HepG2 (cell line): ENCODE measurements around the gene B3GALT6. TPM values are rescaled to one million over a fixed set of nuclear protein-coding genes. Genes with fewer than 3 reads are reported as not detected.

Source experiments
- ATAC-seq: fragments of 200-7000 bp; cut with Tn5 transposase; 3 replicates; pipeline ENCODE4 v1.9.1; 2020; ENCODE audit warnings: mild to moderate bottlenecking, moderate library complexity
- BruUV-seq: library from RNA; stranded (reverse); fragments of 400-500 nt; replicated peaks from 2 replicates; lab custom pipeline; 2021; lab: Mats Ljungman, UMichigan
- CTCF ChIA-PET: fragments of 300-600 bp; formaldehyde crosslinking; extraction: SDS; loops from one replicate; lab custom pipeline; 2021; ENCODE audit warnings: low total read pairs, inconsistent platforms, low intra/inter-chr PET ratio; lab: Yijun Ruan, JAX
- POLR2A ChIA-PET: fragments of 350-600 bp; sonication (Branson Sonifier 250); formaldehyde crosslinking; loops from one replicate; lab custom pipeline; 2020; ENCODE audit warnings: antibody characterized with exemption, inconsistent platforms; lab: Yijun Ruan, JAX
- DNase-seq: peaks from one replicate; pipeline ENCODE4 v3.0.0-alpha.2; 2015; ENCODE audit warnings: low spot score
- FAIRE-seq: peaks from 3 replicates; lab custom pipeline; 2011; peaks lifted over from hg19 to GRCh38; lab: Jason Lieb, UNC
- H2AFZ ChIP-seq: one replicate; pipeline ENCODE4 v1.6.1; 2011; ENCODE audit warnings: low read length, inconsistent platforms
- H3K27ac ChIP-seq: fragments of 300-600 bp; 3 replicates; pipeline ENCODE4 v1.8.0; 2011; ENCODE audit warnings: mixed run types, mild to moderate bottlenecking, mixed read lengths, low read length, inconsistent platforms; ENCODE audit not compliant: insufficient read depth; ENCODE audit errors: extremely low read length
- H3K27me3 ChIP-seq, 2 experiments: fragments of 200-600 bp in 1 of 2; 2 replicates in 1 of 2; 3 replicates in 1 of 2; pipeline versions ENCODE4 v1.6.0 to v1.8.0; 2011; ENCODE audit warnings: low read length in 2 of 2, mild to moderate bottlenecking in 2 of 2, moderate library complexity in 2 of 2, inconsistent platforms in 1 of 2; ENCODE audit not compliant: insufficient read depth in 2 of 2, control insufficient read depth in 1 of 2
- H3K36me3 ChIP-seq, 2 experiments: fragments of 200-600 bp in 1 of 2; replicated peaks in 1 of 2; 2 replicates in 1 of 2; 3 replicates in 1 of 2; pipeline versions ENCODE4 v1.5.1 to v1.8.0; 2011; ENCODE audit warnings: low read length in 2 of 2, inconsistent platforms in 1 of 2; ENCODE audit not compliant: insufficient read depth in 2 of 2, control insufficient read depth in 1 of 2
- H3K4me1 ChIP-seq: 2 replicates; pipeline ENCODE4 v1.5.1; 2012; ENCODE audit warnings: low read length, inconsistent platforms; ENCODE audit not compliant: insufficient read depth
- H3K4me2 ChIP-seq: 2 replicates; pipeline ENCODE4 v1.6.0; 2011; ENCODE audit warnings: low read depth, low read length, inconsistent platforms
- H3K4me3 ChIP-seq, 3 experiments: fragments of 200-600 bp in 1 of 3; sonication (generic), shearing (Covaris generic) in 1 of 3; replicated peaks in 1 of 3; 2 replicates each; pipeline ENCODE4 v1.5.1; 2011 to 2016; ENCODE audit warnings: low read length in 3 of 3, inconsistent platforms in 2 of 3, low read depth in 2 of 3, mild to moderate bottlenecking in 2 of 3, control low read depth in 1 of 3, mixed read lengths in 1 of 3; ENCODE audit not compliant: insufficient read depth in 1 of 3
- H3K79me2 ChIP-seq: one replicate; pipeline ENCODE4 v1.6.1; 2011; ENCODE audit warnings: low read length, inconsistent platforms; ENCODE audit not compliant: insufficient read depth
- H3K9ac ChIP-seq: 2 replicates; pipeline ENCODE4 v1.6.0; 2011; ENCODE audit warnings: mild to moderate bottlenecking, low read depth, low read length, inconsistent platforms; ENCODE audit not compliant: insufficient read depth
- H3K9me3 ChIP-seq: 2 replicates; pipeline ENCODE4 v1.5.1; 2012; ENCODE audit warnings: mild to moderate bottlenecking, low read length
- H4K20me1 ChIP-seq: 2 replicates; pipeline ENCODE4 v1.6.0; 2011; ENCODE audit warnings: inconsistent platforms, mild to moderate bottlenecking, low read length, moderate library complexity; ENCODE audit not compliant: insufficient read depth
- BRD4 ChIP-seq: sonication (generic); formaldehyde crosslinking; IDR thresholded peaks from 2 replicates; pipeline ENCODE4 v1.4.0; 2020; ENCODE audit warnings: missing genetic modification reagents
- KDM1A ChIP-seq: IDR thresholded peaks from 2 replicates; pipeline ENCODE4 v1.6.1; 2016; ENCODE audit warnings: missing compliant biosample characterization
- MTF1 ChIP-seq: sonication (generic); formaldehyde crosslinking; IDR thresholded peaks from 2 replicates; pipeline ENCODE4 v1.5.0; 2020; ENCODE audit warnings: missing genetic modification reagents
- MYC ChIP-seq: sonication (generic); formaldehyde crosslinking; IDR thresholded peaks from 2 replicates; pipeline ENCODE4 v1.9.0; 2021; ENCODE audit warnings: missing genetic modification reagents, borderline replicate concordance
- NAIF1 ChIP-seq: sonication (generic); formaldehyde crosslinking; IDR thresholded peaks from 2 replicates; pipeline ENCODE4 v1.5.0; 2020; ENCODE audit warnings: mild to moderate bottlenecking, missing genetic modification reagents, borderline replicate concordance
- PATZ1 ChIP-seq: sonication (generic); formaldehyde crosslinking; IDR thresholded peaks from 2 replicates; pipeline ENCODE4 v1.4.0; 2020; ENCODE audit warnings: missing genetic modification reagents
- RBM39 ChIP-seq: fragments of 200-400 bp; formaldehyde crosslinking; IDR thresholded peaks from one replicate; pipeline ENCODE4 v1.6.1; 2018; ENCODE audit warnings: antibody characterized with exemption, mild to moderate bottlenecking, low read depth, low read length; ENCODE audit not compliant: poor library complexity, severe bottlenecking
- SNAPC5 ChIP-seq: sonication (generic); formaldehyde crosslinking; IDR thresholded peaks from 2 replicates; pipeline ENCODE4 v1.8.1; 2023; ENCODE audit warnings: mild to moderate bottlenecking, missing genetic modification reagents, borderline replicate concordance
- SNRNP70 ChIP-seq: fragments of 200-400 bp; formaldehyde crosslinking; IDR thresholded peaks from 2 replicates; pipeline ENCODE4 v1.6.1; 2017; ENCODE audit warnings: mild to moderate bottlenecking, low read depth, low read length, moderate library complexity
- TGIF2 ChIP-seq: IDR thresholded peaks from 2 replicates; pipeline ENCODE4 v1.6.1; 2016; ENCODE audit warnings: control low read depth, missing compliant biosample characterization
- U2AF2 ChIP-seq: fragments of 200-400 bp; formaldehyde crosslinking; IDR thresholded peaks from 2 replicates; pipeline ENCODE4 v1.6.1; 2017; ENCODE audit warnings: low read depth, mild to moderate bottlenecking, low read length
- ZNF337 ChIP-seq: sonication (generic); formaldehyde crosslinking; IDR thresholded peaks from 2 replicates; pipeline ENCODE4 v1.5.1; 2020; ENCODE audit warnings: missing genetic modification reagents, low read depth, mild to moderate bottlenecking, borderline replicate concordance
- ZNF598 ChIP-seq: sonication (generic); formaldehyde crosslinking; IDR thresholded peaks from 2 replicates; pipeline ENCODE4 v1.5.1; 2020; ENCODE audit warnings: mild to moderate bottlenecking, missing genetic modification reagents, borderline replicate concordance
- WGBS: methylation state at CpG from one replicate; pipeline ENCODE4 v1.1.6; 2017; ENCODE audit warnings: low lambda C conversion rate; 5-methylcytosine and 5-hydroxymethylcytosine counted together
- in situ Hi-C: cut with HindIII; loops from 2 replicates; pipeline ENCODE4 v1.10.0; 2017; ENCODE audit warnings: low pct_unique_long_range_greater_than_20kb; ENCODE audit not compliant: extremely low pct_ligation_motif_present
- intact Hi-C: fragments of 100-400 bp; cut with micrococcal nuclease; formaldehyde crosslinking; loops from one replicate; pipeline ENCODE4 v1.10.0; 2022; ENCODE audit not compliant: unreplicated experiment
- polyA plus RNA-seq, 8 experiments: library from polyadenylated mRNA; depleted of rRNA in 3 of 8; stranded (reverse) in 7 of 8; unstranded in 1 of 8; fragments of >200 nt; fragmentation: Illumina TruSeq in 4 of 8; extraction: Trizol in 4 of 8; gene quantifications; 2 replicates each; pipeline versions ENCODE4 v1.2.1 to v1.2.3, GENCODE V29; 2011 to 2016; ENCODE audit warnings: low read depth in 4 of 8, missing spikeins in 1 of 8, mixed read lengths in 1 of 8; ENCODE audit not compliant: insufficient read depth in 1 of 8
- total RNA-seq, 5 experiments: library from RNA; depleted of rRNA; stranded (reverse); fragments of >200 nt; fragmentation: Illumina TruSeq; extraction: Trizol; gene quantifications; 2 replicates each; pipeline ENCODE4 v1.2.3, GENCODE V29; 2016; ENCODE audit warnings: low read depth in 1 of 5
- TF ChIP-seq, protein P1 (sequence below): sonication (generic); formaldehyde crosslinking; IDR thresholded peaks from 2 replicates; pipeline ENCODE4 v1.8.0; 2022; ENCODE audit warnings: mild to moderate bottlenecking, missing genetic modification reagents, borderline replicate concordance

The B3GALT6 gene
- total and polyA plus RNA-seq, 2 of the 13 experiments (the other 11 are each of a cell fraction or from before 2014, with no cell fraction given): 3.9 to 14.2 TPM

DNA sequence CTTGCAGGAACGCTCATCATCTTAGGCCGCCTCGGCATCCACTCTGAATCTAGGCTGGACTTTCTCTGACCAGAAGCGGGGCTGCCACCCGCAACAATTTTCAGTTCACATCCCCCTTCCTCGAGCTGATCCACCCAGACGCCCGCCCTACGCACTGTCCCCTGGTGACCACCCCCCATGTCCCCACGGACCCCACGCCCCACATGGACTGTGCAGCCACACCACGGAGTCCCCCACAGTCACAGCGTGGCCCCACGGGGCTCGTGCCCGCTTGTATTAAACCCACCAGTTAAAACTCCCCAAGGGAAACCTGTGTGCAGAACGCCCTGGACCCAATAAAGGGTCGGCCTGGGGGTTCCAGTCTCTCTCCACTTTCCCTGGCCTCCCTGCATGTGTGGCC is 27.5 kb downstream of the B3GALT6 start (continued):
- no peak for TF ChIP-seq U2AF2
- TF ChIP-seq PATZ1 (CRISPR knock-in tag): no peak

- Histone ChIP-seq H3K4me3 (no peak overlapping the region), H3K36me3 (peaks cover 17 to 62% of the 10 kb centered on the region in 2 experiments; a peak in 4 of 5 replicates), H2AFZ (no peak overlapping the region), H3K9ac (no peak overlapping the region), H3K4me1 (no peaks in the 10 kb centered on the region), H3K4me2 (no peak overlapping the region), H3K27me3 (no peaks in the 10 kb centered on the region), H3K79me2 (no peaks in the 10 kb centered on the region), H3K9me3 (no peaks in the 10 kb centered on the region), H4K20me1 (no peaks in the 10 kb centered on the region), H3K27ac (no peak overlapping the region)
- TF ChIP-seq ZNF337 (CRISPR knock-in tag) (no peak), SNAPC5 (no peak), BRD4 (CRISPR knock-in tag) (no peak), NAIF1 (no peak), TGIF2 (CRISPR knock-in tag) (no peak), ZNF598 (CRISPR knock-in tag) (no peak), RBM39 (no peak), KDM1A (CRISPR knock-in tag) (no peak), MYC (CRISPR knock-in tag) (no peak), MTF1 (CRISPR knock-in tag) (no peak), SNRNP70 (no peak)
- TF ChIP-seq, protein P1, sequence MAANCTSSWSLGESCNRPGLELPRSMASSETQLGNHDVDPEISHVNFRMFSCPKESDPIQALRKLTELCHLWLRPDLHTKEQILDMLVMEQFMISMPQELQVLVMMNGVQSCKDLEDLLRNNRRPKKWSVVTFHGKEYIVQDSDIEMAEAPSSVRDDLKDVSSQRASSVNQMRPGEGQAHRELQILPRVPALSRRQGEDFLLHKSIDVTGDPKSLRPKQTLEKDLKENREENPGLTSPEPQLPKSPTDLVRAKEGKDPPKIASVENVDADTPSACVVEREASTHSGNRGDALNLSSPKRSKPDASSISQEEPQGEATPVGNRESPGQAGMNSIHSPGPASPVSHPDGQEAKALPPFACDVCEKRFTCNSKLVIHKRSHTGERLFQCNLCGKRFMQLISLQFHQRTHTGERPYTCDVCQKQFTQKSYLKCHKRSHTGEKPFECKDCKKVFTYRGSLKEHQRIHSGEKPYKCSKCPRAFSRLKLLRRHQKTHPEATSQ (CRISPR knock-in tag): no peak
- no peak for ATAC-seq
- FAIRE-seq: no peak
- in situ Hi-C loops (no loop called here), intact Hi-C loops (no loop called here)
- no TSS peak for BruUV-seq
- 98% methylated on average over 24 of the region's 26 CpGs for WGBS
- ChIA-PET POLR2A (interaction anchor here (0.6 to 1.1 kb wide), 2 partner anchors 13 to 41 kb away, joined by 3 to 4 read pairs; partner anchors contain the start of gene UBE2J2), CTCF (no interaction called here)
- no peak for DNase-seq
These were observed 28.0 kb downstream of the B3GALT6 start for GRCh38 chr1:1259951-1260600.
